Nephron (organoid): ENCODE measurements around the gene RFTN2.
"Not testable (repeated sequence)": the region's sequence is repeated elsewhere in the genome, so short reads cannot be mapped to it uniquely, and the experiment has no call there.

ENCODE experiments used
- H3K27ac Mint-ChIP-seq, 3 experiments: 2 replicates each; pipeline ENCODE4 v1.8.0; 2020; ENCODE audit warnings: mixed read lengths in 3 of 3, mild to moderate bottlenecking in 2 of 3, moderate library complexity in 1 of 3
- H3K27me3 Mint-ChIP-seq: 2 replicates; pipeline ENCODE4 v1.8.0; 2021; ENCODE audit warnings: low read depth, mild to moderate bottlenecking, moderate library complexity, mixed read lengths
- H3K36me3 Mint-ChIP-seq: 2 replicates; pipeline ENCODE4 v1.8.0; 2020; ENCODE audit warnings: low read depth, mixed read lengths
- H3K4me1 Mint-ChIP-seq: 2 replicates; pipeline ENCODE4 v1.8.0; 2020; ENCODE audit warnings: mixed read lengths
- H3K4me3 Mint-ChIP-seq, 3 experiments: 2 replicates each; pipeline ENCODE4 v1.8.0; 2020; ENCODE audit warnings: mild to moderate bottlenecking in 3 of 3, mixed read lengths in 3 of 3, moderate library complexity in 2 of 3
- H3K9me3 Mint-ChIP-seq: 2 replicates; pipeline ENCODE4 v1.8.0; 2020; ENCODE audit warnings: mixed read lengths
- TF ChIP-seq, protein P1 (sequence below), 3 experiments: fragments of 200-600 bp; sonication (generic); IDR thresholded peaks; one replicate each; pipeline ENCODE4 v1.5.0; 2021; ENCODE audit warnings: antibody characterized with exemption in 3 of 3; ENCODE audit not compliant: unreplicated experiment in 3 of 3

The RFTN2 gene

DNA sequence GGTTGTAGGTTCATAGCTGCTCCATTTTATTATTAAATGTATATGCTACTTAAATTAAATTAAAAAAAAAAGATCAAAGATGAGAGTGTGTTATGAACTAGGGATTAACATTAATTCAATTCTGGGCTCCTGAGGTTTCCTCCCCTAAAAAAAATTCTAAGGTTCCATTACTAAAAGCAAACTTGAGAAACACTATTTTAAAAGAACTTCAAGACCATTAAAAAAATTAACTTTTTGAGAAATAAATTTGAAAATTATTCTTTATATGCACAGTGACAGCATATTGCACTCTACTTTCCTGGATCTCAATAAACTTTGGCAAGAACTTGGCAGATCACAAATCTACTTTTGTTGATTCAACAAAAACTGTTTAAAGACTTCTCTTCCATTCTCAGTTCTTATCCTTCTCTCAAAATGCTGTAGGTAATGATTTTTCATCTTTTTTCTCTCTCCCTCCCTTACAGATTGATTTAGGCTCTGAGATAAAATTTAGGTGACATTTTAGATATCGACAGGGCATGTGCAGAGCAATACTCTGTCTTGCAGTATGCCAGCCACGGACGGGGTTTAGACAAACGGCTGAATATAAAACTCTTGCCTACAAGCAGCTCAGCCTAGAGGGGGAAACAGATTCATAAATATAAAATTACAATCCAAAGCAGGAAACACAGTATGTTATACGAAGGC, 29.2 kb upstream of the RFTN2 start:
- H3K27me3 Mint-ChIP-seq, result no peaks in the 10 kb centered on the region
- TF ChIP-seq, protein P1, sequence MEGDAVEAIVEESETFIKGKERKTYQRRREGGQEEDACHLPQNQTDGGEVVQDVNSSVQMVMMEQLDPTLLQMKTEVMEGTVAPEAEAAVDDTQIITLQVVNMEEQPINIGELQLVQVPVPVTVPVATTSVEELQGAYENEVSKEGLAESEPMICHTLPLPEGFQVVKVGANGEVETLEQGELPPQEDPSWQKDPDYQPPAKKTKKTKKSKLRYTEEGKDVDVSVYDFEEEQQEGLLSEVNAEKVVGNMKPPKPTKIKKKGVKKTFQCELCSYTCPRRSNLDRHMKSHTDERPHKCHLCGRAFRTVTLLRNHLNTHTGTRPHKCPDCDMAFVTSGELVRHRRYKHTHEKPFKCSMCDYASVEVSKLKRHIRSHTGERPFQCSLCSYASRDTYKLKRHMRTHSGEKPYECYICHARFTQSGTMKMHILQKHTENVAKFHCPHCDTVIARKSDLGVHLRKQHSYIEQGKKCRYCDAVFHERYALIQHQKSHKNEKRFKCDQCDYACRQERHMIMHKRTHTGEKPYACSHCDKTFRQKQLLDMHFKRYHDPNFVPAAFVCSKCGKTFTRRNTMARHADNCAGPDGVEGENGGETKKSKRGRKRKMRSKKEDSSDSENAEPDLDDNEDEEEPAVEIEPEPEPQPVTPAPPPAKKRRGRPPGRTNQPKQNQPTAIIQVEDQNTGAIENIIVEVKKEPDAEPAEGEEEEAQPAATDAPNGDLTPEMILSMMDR (IDR thresholded peaks at IDR 0.05; ENCODE audit: unreplicated experiment in 3 of 3), result no peak
- peaks cover 35% of the 10 kb centered on the region for H3K4me1 Mint-ChIP-seq
- H3K36me3 Mint-ChIP-seq, result peaks cover 2% of the 10 kb centered on the region
- H3K27ac Mint-ChIP-seq, result peak overlapping the region; percentile 86 to 95 (median 91)
- peak overlapping the region; percentile 76 to 86 (median 84) for H3K4me3 Mint-ChIP-seq
- H3K9me3 Mint-ChIP-seq, result no peaks in the 10 kb centered on the region

DNA sequence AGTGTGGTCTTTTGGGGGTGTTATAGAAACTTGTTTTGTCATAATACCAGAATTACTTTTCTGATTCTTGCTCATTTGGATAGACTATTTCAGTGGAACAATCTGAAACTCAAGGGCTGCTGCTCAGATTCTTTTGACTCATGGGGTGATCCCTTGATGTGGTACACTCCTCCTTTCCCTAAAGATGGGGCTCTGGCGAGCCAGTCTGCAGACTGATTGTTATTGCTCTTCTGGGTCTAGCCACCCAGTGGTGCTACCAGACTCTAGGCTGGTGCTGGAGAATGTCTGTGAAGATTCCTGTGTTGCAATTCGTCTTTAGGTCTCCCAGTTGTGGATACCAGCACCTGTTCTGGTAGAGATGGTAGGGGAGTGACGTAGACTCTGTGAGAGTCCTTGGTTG, 25.6 kb upstream of the RFTN2 start:
- peaks cover 6% of the 10 kb centered on the region for H3K4me1 Mint-ChIP-seq
- H3K4me3 Mint-ChIP-seq, result no peak overlapping the region
- peaks cover 11% of the 10 kb centered on the region for H3K9me3 Mint-ChIP-seq
- TF ChIP-seq, protein P1 (IDR thresholded peaks at IDR 0.05; ENCODE audit: unreplicated experiment in 3 of 3), result no peak
- no peak overlapping the region for H3K27ac Mint-ChIP-seq
- H3K36me3 Mint-ChIP-seq, result peaks cover 7% of the 10 kb centered on the region
- H3K27me3 Mint-ChIP-seq, result no peaks in the 10 kb centered on the region

DNA sequence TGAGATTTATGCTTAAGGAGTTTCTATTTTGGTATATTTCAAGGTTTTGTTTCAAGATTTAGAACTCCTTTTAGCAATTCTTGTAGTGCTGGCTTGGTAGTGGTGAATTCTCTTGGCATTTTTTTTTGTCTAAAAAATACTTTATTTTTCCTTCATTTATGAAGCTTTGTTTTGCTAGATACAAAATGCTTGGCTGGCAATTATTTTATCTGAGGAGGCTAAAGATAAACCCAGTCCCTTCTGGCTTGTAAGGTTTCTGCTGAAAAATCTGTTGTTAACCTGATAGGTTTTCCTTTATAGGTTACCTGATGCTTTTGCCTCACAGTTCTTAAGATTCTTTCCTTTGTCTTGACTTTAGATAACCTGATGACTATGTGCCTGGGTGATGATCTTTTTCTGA, 24.3 kb upstream of the RFTN2 start:
- H3K4me1 Mint-ChIP-seq, H3K36me3 Mint-ChIP-seq, H3K27ac Mint-ChIP-seq, H3K27me3 Mint-ChIP-seq, H3K4me3 Mint-ChIP-seq: not testable (repeated sequence)
- peaks cover 15% of the 10 kb centered on the region for H3K9me3 Mint-ChIP-seq

DNA sequence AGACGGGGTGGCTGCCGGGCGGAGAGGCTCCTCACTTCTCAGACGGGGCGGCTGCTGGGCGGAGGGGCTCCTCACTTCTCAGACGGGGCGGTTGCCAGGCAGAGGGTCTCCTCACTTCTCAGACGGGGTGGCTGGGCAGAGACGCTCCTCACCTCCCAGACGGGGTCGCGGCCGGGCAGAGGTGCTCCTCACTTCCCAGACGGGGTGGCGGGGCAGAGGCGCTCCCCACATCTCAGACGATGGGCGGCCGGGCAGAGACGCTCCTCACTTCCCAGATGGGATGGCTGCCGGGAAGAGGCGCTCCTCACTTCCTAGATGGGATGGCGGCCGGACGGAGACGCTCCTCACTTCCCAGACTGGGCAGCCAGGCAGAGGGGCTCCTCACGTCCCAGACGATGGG, 21.2 kb upstream of the RFTN2 start:
- not testable (repeated sequence) for H3K27me3 Mint-ChIP-seq, H3K27ac Mint-ChIP-seq, H3K4me1 Mint-ChIP-seq, H3K4me3 Mint-ChIP-seq, H3K36me3 Mint-ChIP-seq
- peaks cover 21% of the 10 kb centered on the region for H3K9me3 Mint-ChIP-seq

DNA sequence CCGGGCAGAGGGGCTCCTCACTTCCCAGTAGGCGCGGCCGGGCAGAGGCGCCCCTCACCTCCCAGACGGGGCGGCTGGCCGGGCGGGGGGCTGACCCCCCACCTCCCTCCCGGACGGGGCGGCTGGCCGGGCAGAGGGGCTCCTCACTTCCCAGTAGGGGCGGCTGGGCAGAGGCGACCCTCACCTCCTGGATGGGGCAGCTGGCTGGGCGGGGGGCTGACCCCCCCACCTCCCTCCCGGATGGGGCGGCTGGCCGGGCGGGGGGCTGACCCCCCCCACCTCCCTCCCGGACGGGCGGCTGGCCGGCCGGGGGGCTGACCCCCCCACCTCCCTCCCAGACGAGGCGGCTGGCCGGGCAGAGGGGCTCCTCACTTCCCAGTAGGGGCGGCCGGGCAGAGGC, 20.6 kb upstream of the RFTN2 start:
- not testable (repeated sequence) for H3K27me3 Mint-ChIP-seq, H3K27ac Mint-ChIP-seq, H3K36me3 Mint-ChIP-seq, H3K4me3 Mint-ChIP-seq, H3K4me1 Mint-ChIP-seq
- peaks cover 21% of the 10 kb centered on the region for H3K9me3 Mint-ChIP-seq

DNA sequence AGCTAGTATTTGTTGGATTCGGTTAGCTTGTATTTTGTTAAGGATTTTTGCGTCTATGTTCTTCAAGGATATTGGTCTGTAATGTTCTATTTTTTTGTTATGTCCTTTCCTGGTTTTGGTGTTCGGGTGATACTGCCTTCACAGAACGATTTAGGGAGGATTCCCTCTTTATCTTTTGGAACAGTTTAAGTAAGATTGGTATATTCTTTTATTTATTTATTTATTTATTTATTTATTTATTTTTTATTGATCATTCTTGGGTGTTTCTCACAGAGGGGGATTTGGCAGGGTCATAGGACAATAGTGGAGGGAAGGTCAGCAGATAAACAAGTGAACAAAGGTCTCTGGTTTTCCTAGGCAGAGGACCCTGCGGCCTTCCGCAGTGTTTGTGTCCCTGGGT, 19.8 kb upstream of the RFTN2 start:
- H3K27me3 Mint-ChIP-seq, H3K36me3 Mint-ChIP-seq, H3K4me1 Mint-ChIP-seq: not testable (repeated sequence)

DNA sequence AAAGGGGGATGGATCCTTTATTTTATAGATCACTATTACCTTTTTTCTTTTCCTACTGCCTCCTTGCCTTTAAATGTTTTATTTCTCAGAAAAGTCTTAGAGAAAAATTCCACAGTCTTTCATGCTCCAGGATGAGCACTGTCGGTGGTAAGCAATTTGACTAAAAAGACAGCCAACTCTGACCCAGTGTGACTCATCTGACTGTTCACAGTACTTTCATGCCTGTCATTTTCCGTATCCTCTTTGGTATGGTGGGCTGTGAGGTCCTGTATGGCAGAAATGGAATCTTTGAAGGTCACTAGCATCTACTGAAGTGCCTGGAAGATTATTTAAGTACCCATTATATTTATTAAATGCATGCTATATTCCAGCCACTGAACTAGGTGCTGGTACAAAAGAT, 2.1 kb upstream of the RFTN2 start:
- Mint-ChIP-seq H3K4me3 (peak overlapping the region in 1 of 3 experiments; percentile 46), H3K36me3 (peaks cover 4% of the 10 kb centered on the region), H3K27ac (no peak overlapping the region), H3K9me3 (no peaks in the 10 kb centered on the region), H3K4me1 (peaks cover 16% of the 10 kb centered on the region), H3K27me3 (no peaks in the 10 kb centered on the region)
- TF ChIP-seq, protein P1 (IDR thresholded peaks at IDR 0.05; ENCODE audit: unreplicated experiment in 3 of 3), result no peak

More for the DNA sequence above, 19.8 kb upstream of the RFTN2 start:
- not testable (repeated sequence) for H3K4me3 Mint-ChIP-seq, H3K27ac Mint-ChIP-seq
- H3K9me3 Mint-ChIP-seq, result peaks cover 21% of the 10 kb centered on the region

DNA sequence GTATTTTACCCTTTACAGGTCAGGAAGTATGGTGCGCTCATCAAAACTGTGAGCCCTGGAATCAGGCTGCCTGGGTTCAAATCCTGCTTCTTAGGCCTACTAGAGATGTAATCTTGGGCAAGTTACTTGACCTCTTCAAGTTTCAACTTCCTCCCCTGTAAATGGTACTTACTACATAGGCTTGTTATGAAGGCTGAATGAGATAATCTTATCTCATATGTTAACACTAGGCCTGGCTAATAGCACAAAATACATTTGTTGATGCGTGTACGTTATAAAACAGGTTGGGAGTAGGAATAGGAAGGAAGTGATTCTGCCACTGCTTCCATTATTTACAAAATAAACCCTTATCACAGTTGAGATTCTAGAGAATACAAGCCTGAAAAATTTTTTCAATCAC, 1.7 kb upstream of the RFTN2 start:
- Mint-ChIP-seq H3K9me3 (no peaks in the 10 kb centered on the region), H3K4me1 (peaks cover 21% of the 10 kb centered on the region), H3K27me3 (no peaks in the 10 kb centered on the region), H3K4me3 (peak overlapping the region in 2 of 3 experiments; percentile 21 to 44), H3K27ac (peak overlapping the region; percentile 57 to 76 (median 62)), H3K36me3 (peaks cover 8% of the 10 kb centered on the region)
- TF ChIP-seq, protein P1 (IDR thresholded peaks at IDR 0.05; ENCODE audit: unreplicated experiment in 3 of 3), result no peak
